SK-N-SH treated with all-trans-retinoic acid at 6 μM for 48 hours (cell line): ENCODE results near the gene SLC2A4.
A peak's percentile ranks its signal among the peaks of the same experiment; 100 is the strongest.

Source experiments
- ATAC-seq: fragments of 200-7000 bp; cut with Tn5 transposase; 3 replicates; pipeline ENCODE4 v1.9.1; 2020; ENCODE audit warnings: mild to moderate bottlenecking, moderate library complexity
- ARNTL ChIP-seq: fragments of 450-650 bp; formaldehyde crosslinking; IDR thresholded peaks from 2 replicates; pipeline ENCODE4 v1.5.0; 2020; ENCODE audit warnings: low read depth, mild to moderate bottlenecking, moderate library complexity, borderline replicate concordance
- BACH2 ChIP-seq: fragments of 250-450 bp; sonication (Bioruptor Pico); IDR thresholded peaks from 2 replicates; pipeline ENCODE4 v1.9.0; 2021; ENCODE audit warnings: mild to moderate bottlenecking, borderline replicate concordance
- CREB5 ChIP-seq: fragments of 250-450 bp; sonication (Bioruptor Pico); IDR thresholded peaks from 2 replicates; pipeline ENCODE4 v1.5.1; 2020; ENCODE audit warnings: low read depth, mild to moderate bottlenecking, moderate library complexity
- CSDC2 ChIP-seq: fragments of 250-450 bp; sonication (Bioruptor Pico); IDR thresholded peaks from 2 replicates; pipeline ENCODE4 v1.5.0; 2020; ENCODE audit warnings: mild to moderate bottlenecking, moderate library complexity
- CSRNP3 ChIP-seq: fragments of 250-450 bp; sonication (Bioruptor Pico); IDR thresholded peaks from 2 replicates; pipeline ENCODE4 v1.5.1; 2021; ENCODE audit warnings: mild to moderate bottlenecking, moderate library complexity
- ESRRG ChIP-seq: fragments of 250-450 bp; sonication (Bioruptor Pico); IDR thresholded peaks from 2 replicates; pipeline ENCODE4 v1.6.1; 2021; ENCODE audit warnings: mild to moderate bottlenecking
- GLIS3 ChIP-seq: fragments of 250-450 bp; sonication (Bioruptor Pico); IDR thresholded peaks from 2 replicates; pipeline ENCODE4 v1.5.0; 2020; ENCODE audit warnings: mild to moderate bottlenecking, moderate library complexity
- ISL1 ChIP-seq: fragments of 250-450 bp; sonication (Bioruptor Pico); IDR thresholded peaks from 2 replicates; pipeline ENCODE4 v2.1.2; 2022; ENCODE audit warnings: mild to moderate bottlenecking, moderate library complexity
- OSR1 ChIP-seq: fragments of 250-450 bp; sonication (Bioruptor Pico); IDR thresholded peaks from 2 replicates; pipeline ENCODE4 v1.8.0; 2022; ENCODE audit warnings: moderate library complexity, mild to moderate bottlenecking, inconsistent platforms
- POU6F1 ChIP-seq: fragments of 250-450 bp; sonication (Bioruptor Pico); IDR thresholded peaks from 2 replicates; pipeline ENCODE4 v1.8.0; 2021; ENCODE audit warnings: low read depth, mild to moderate bottlenecking, moderate library complexity, borderline replicate concordance
- PPARA ChIP-seq: fragments of 250-450 bp; sonication (Bioruptor Pico); IDR thresholded peaks from 2 replicates; pipeline ENCODE4 v1.5.0; 2020; ENCODE audit warnings: mild to moderate bottlenecking, borderline replicate concordance
- TCF4 ChIP-seq: fragments of 250-450 bp; sonication (Bioruptor Pico); IDR thresholded peaks from 2 replicates; pipeline ENCODE4 v1.8.0; 2021; ENCODE audit warnings: mild to moderate bottlenecking, moderate library complexity, borderline replicate concordance
- TOX ChIP-seq: fragments of 250-450 bp; sonication (Bioruptor Pico); IDR thresholded peaks from 2 replicates; pipeline ENCODE4 v1.8.0; 2021; ENCODE audit warnings: mild to moderate bottlenecking, moderate library complexity, borderline replicate concordance
- TSHZ2 ChIP-seq: fragments of 250-450 bp; sonication (Bioruptor Pico); IDR thresholded peaks from 2 replicates; pipeline ENCODE4 v1.5.0; 2020; ENCODE audit warnings: mild to moderate bottlenecking, moderate library complexity
- ZC3H10 ChIP-seq: fragments of 250-450 bp; sonication (Bioruptor Pico); IDR thresholded peaks from 2 replicates; pipeline ENCODE4 v1.5.1; 2021; ENCODE audit warnings: mild to moderate bottlenecking, moderate library complexity
- ZFP3 ChIP-seq: fragments of 250-450 bp; sonication (Bioruptor Pico); IDR thresholded peaks from 2 replicates; pipeline ENCODE4 v1.5.0; 2020; ENCODE audit warnings: mild to moderate bottlenecking, moderate library complexity
- ZFP30 ChIP-seq: fragments of 450-650 bp; formaldehyde crosslinking; IDR thresholded peaks from 2 replicates; pipeline ENCODE4 v1.5.0; 2022; ENCODE audit warnings: mild to moderate bottlenecking, moderate library complexity
- ZNF565 ChIP-seq: fragments of 450-650 bp; formaldehyde crosslinking; conservative IDR thresholded peaks from 2 replicates; pipeline ENCODE4 v1.5.0; 2020; ENCODE audit warnings: low read depth, mild to moderate bottlenecking, moderate library complexity
- ZNF70 ChIP-seq: fragments of 450-650 bp; formaldehyde crosslinking; IDR thresholded peaks from 2 replicates; pipeline ENCODE4 v1.5.0; 2020; ENCODE audit warnings: mild to moderate bottlenecking, moderate library complexity
- ZNF8 ChIP-seq: fragments of 450-650 bp; formaldehyde crosslinking; IDR thresholded peaks from 2 replicates; pipeline ENCODE4 v1.5.0; 2020; ENCODE audit warnings: mild to moderate bottlenecking, moderate library complexity

Gene SLC2A4

DNA sequence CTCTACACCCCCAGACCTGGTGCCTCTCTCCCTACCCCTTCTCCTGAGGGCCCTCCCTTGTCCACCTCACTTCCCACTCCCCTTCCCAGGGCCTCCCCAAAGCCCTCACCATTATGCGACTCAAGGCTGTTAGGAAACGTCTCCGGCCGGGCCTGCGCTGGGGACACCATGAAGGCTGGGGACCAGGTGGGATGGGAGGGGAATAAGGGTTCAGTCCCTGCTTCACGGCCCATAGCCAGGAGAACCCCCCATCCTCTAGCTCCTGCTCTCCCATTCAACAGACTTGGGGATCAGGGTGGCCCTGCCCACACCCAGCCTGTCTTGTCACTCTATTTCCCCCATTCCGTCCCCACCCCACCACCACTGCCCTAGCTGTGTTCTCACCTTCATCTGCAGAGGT, 45.5 kb downstream of the SLC2A4 start (continued):
- no peak for TF ChIP-seq TSHZ2 (CRISPR knock-in tag)
- TF ChIP-seq CREB5 (CRISPR knock-in tag), result no peak
- no peak for TF ChIP-seq PPARA
- TF ChIP-seq OSR1 (CRISPR knock-in tag), result no peak
- no peak for TF ChIP-seq TCF4

DNA sequence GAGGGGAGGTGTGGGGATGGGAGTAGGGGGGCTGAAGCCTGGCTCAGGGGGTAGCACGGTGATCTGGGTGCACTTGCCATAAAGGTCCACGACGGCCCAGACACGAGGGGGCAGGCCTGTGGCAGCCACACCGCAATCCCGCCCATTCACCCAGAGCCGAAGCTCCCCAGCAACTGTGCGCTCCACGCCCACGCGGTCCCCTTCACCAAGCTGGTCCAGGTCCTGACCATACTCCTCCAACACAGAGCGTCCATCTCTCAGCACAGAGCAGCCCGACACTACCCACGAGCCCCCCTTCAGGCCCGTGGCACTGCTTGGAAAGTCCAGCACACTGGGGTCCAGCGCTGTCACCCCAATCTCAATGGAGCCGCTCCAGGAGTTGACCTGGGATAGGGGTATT, 46.0 kb downstream of the SLC2A4 start:
- no peak for ATAC-seq
- TF ChIP-seq ESRRG, result no peak
- no peak for TF ChIP-seq ZNF565 (CRISPR knock-in tag)
- no peak for TF ChIP-seq ZFP30 (CRISPR knock-in tag)
- TF ChIP-seq, all 23 proteins: peak for 0

- TF ChIP-seq TOX (CRISPR knock-in tag) (no peak), TSHZ2 (CRISPR knock-in tag) (no peak), CSDC2 (CRISPR knock-in tag) (no peak), PPARA (no peak), CSRNP3 (CRISPR knock-in tag) (no peak), POU6F1 (no peak), ESRRG (no peak), GLIS3 (CRISPR knock-in tag) (no peak), ISL1 (CRISPR knock-in tag) (no peak)
These were observed 46.5 kb downstream of the SLC2A4 start for GRCh38 chr17:7328009-7328408.

DNA sequence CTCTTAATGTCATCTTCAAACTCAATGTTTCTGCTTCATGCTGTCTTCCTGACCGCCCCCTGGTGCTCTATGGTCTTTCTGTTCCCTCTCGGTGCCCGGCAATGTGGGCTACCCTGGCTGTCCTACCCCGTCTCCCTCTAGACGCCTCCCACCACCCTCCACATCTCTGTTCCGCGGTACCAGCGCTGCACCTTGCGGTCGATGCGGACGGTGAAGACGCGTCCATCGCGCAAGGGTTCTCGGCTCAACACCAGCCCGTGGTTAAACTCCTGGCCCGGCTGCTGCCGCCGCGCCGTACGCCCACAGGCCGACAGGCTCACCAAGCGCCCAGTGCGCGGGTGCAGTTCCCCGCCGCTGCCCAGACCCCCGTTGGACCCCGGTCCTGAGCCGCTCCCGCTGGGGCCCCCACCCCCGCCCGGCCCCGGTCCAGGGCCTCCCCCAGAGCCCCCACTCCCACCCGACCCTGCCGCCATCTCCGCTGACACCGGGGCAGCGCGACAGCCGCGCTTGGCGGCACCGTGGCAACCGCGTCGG, 47.4 kb downstream of the SLC2A4 start, which contains the start of gene NEURL4:
Gene NEURL4, minus strand, starts transcription at position 496 of the 534 bp plus-strand sequence. Its CDS starts 23 bp downstream, at position 473.
- peak; percentile 49 for ATAC-seq
- no peak for TF ChIP-seq ZNF70 (CRISPR knock-in tag)
- TF ChIP-seq CSRNP3 (CRISPR knock-in tag), result no peak
- no peak for TF ChIP-seq OSR1 (CRISPR knock-in tag)
- no peak for TF ChIP-seq ARNTL
- no peak for TF ChIP-seq ISL1 (CRISPR knock-in tag)
- TF ChIP-seq CREB5 (CRISPR knock-in tag), result no peak
- TF ChIP-seq ZFP3 (CRISPR knock-in tag), result no peak
- TF ChIP-seq ZFP30 (CRISPR knock-in tag), result no peak
- TF ChIP-seq ZNF565 (CRISPR knock-in tag), result no peak
- no peak for TF ChIP-seq ZC3H10 (CRISPR knock-in tag)
- no peak for TF ChIP-seq TSHZ2 (CRISPR knock-in tag)
- no peak for TF ChIP-seq ZNF8 (CRISPR knock-in tag)
- no peak for TF ChIP-seq TOX (CRISPR knock-in tag)
- no peak for TF ChIP-seq BACH2 (CRISPR knock-in tag)

More at GRCh38 chr17:7328009-7328408, 46.5 kb downstream of the SLC2A4 start:
- ATAC-seq, result no peak
